GM23338 (cell line): ENCODE results near the gene KBTBD4. TPM values are rescaled to one million over a fixed set of nuclear protein-coding genes. Genes with fewer than 3 reads are reported as not detected.

Experiments
- ATAC-seq: fragments of 200-7000 bp; cut with Tn5 transposase; 3 replicates; pipeline ENCODE4 v1.9.1; 2020
- DNase-seq: peaks from one replicate; pipeline ENCODE4 v3.0.0-alpha.2; 2015; ENCODE audit warnings: low spot score
- H2AFZ ChIP-seq: fragments of 200-600 bp; sonication (generic); 2 replicates; pipeline ENCODE4 v1.8.0; 2016; ENCODE audit warnings: antibody characterized with exemption, mild to moderate bottlenecking, moderate library complexity
- H3F3A ChIP-seq: fragments of 200-600 bp; sonication (generic); replicated peaks from 2 replicates; pipeline ENCODE4 v1.8.0; 2017; ENCODE audit warnings: antibody characterized with exemption, mixed run types, low read depth
- H3K27ac ChIP-seq: fragments of 200-600 bp; sonication (generic); 2 replicates; pipeline ENCODE4 v1.6.1; 2016; ENCODE audit warnings: low read depth
- H3K27me3 ChIP-seq: fragments of 200-600 bp; sonication (generic); 2 replicates; pipeline ENCODE4 v1.8.0; 2016; ENCODE audit warnings: mild to moderate bottlenecking, mixed run types, moderate library complexity; ENCODE audit not compliant: insufficient read depth
- H3K36me3 ChIP-seq: fragments of 200-600 bp; sonication (generic); 2 replicates; pipeline ENCODE4 v1.8.0; 2016; ENCODE audit warnings: mild to moderate bottlenecking; ENCODE audit not compliant: insufficient read depth
- H3K4me1 ChIP-seq: fragments of 200-600 bp; sonication (generic); 2 replicates; pipeline ENCODE4 v1.8.0; 2016; ENCODE audit warnings: mild to moderate bottlenecking, moderate library complexity; ENCODE audit not compliant: insufficient read depth
- H3K4me2 ChIP-seq: fragments of 200-600 bp; sonication (generic); 2 replicates; pipeline ENCODE4 v1.7.1; 2017; ENCODE audit warnings: mixed run types
- H3K4me3 ChIP-seq: fragments of 200-600 bp; sonication (generic); 2 replicates; pipeline ENCODE4 v1.6.1; 2016; ENCODE audit warnings: mixed run types
- H3K79me2 ChIP-seq: fragments of 200-600 bp; sonication (generic); replicated peaks from 2 replicates; pipeline ENCODE4 v1.8.0; 2017; ENCODE audit warnings: mild to moderate bottlenecking; ENCODE audit not compliant: insufficient read depth
- H3K9me2 ChIP-seq: fragments of 200-600 bp; sonication (generic); 2 replicates; pipeline ENCODE4 v1.8.0; 2017; ENCODE audit not compliant: insufficient read depth
- H4K20me1 ChIP-seq: fragments of 200-600 bp; sonication (generic); replicated peaks from 2 replicates; pipeline ENCODE4 v1.8.0; 2017; ENCODE audit warnings: mild to moderate bottlenecking; ENCODE audit not compliant: insufficient read depth
- H3K27ac Mint-ChIP-seq: 2 replicates; pipeline ENCODE4 v1.8.0; 2020; ENCODE audit warnings: inconsistent platforms, mild to moderate bottlenecking, moderate library complexity, mixed read lengths
- H3K27me3 Mint-ChIP-seq: 3 replicates; pipeline ENCODE4 v1.8.0; 2022; ENCODE audit warnings: low read depth, mild to moderate bottlenecking, moderate library complexity, mixed read lengths, inconsistent platforms; ENCODE audit not compliant: insufficient read depth, poor library complexity
- H3K36me3 Mint-ChIP-seq: 3 replicates; pipeline ENCODE4 v1.8.0; 2021; ENCODE audit warnings: low read depth, mild to moderate bottlenecking, inconsistent platforms, moderate library complexity, mixed read lengths
- H3K4me1 Mint-ChIP-seq: 3 replicates; pipeline ENCODE4 v1.8.0; 2020; ENCODE audit warnings: mild to moderate bottlenecking, inconsistent platforms, mixed read lengths
- H3K4me3 Mint-ChIP-seq: 3 replicates; pipeline ENCODE4 v1.8.0; 2021; ENCODE audit warnings: moderate library complexity, mild to moderate bottlenecking, inconsistent platforms, mixed read lengths
- H3K9me3 Mint-ChIP-seq: 3 replicates; pipeline ENCODE4 v1.8.0; 2020; ENCODE audit warnings: moderate library complexity, mild to moderate bottlenecking, inconsistent platforms, mixed read lengths
- CTCF ChIP-seq, 2 experiments: fragments of 200-600 bp in 1 of 2; sonication (generic) in 1 of 2; conservative IDR thresholded peaks; 2 replicates each; pipeline versions ENCODE4 v1.5.1 to v1.6.1; 2016 to 2017; ENCODE audit warnings: antibody characterized with exemption in 2 of 2, low read depth in 2 of 2, mild to moderate bottlenecking in 2 of 2, moderate library complexity in 1 of 2
- ETS1 ChIP-seq: IDR thresholded peaks from 2 replicates; pipeline ENCODE4 v1.6.1; 2016; ENCODE audit warnings: antibody characterized with exemption
- EZH2 ChIP-seq: fragments of 200-600 bp; sonication (generic); IDR thresholded peaks from one replicate; pipeline ENCODE4 v1.8.0; 2017; ENCODE audit warnings: antibody characterized with exemption, mild to moderate bottlenecking, low read depth; ENCODE audit not compliant: unreplicated experiment
- POLR2AphosphoS5 ChIP-seq: IDR thresholded peaks from 2 replicates; pipeline ENCODE4 v1.6.1; 2016; ENCODE audit warnings: antibody characterized with exemption, low read depth
- REST ChIP-seq: IDR thresholded peaks from one replicate; pipeline ENCODE4 v1.6.1; 2018; ENCODE audit warnings: antibody characterized with exemption; ENCODE audit not compliant: unreplicated experiment
- ZNF114 ChIP-seq: fragments of 250-450 bp; sonication (Bioruptor Pico); IDR thresholded peaks from 2 replicates; pipeline ENCODE4 v1.5.0; 2020; ENCODE audit warnings: mild to moderate bottlenecking, moderate library complexity
- ZNF331 ChIP-seq: fragments of 250-450 bp; sonication (Bioruptor Pico); IDR thresholded peaks from 2 replicates; pipeline ENCODE4 v1.5.0; 2020; ENCODE audit warnings: low read depth, mild to moderate bottlenecking, moderate library complexity
- polyA plus RNA-seq: library from polyadenylated mRNA; unstranded; fragments of >200 nt; fragmentation: Nextera tagmentation; extraction: Ambion mirVana; gene quantifications from 2 replicates; pipeline ENCODE4 v1.2.1, GENCODE V29; 2016
- total RNA-seq: library from RNA; depleted of rRNA; stranded (reverse); fragments of >200 nt; shearing (Covaris generic); gene quantifications from 2 replicates; pipeline ENCODE4 v1.2.3, GENCODE V29; 2014

KBTBD4 gene
- total and polyA plus RNA-seq, 2 experiments from 2014 or later, result 5.8 to 16.6 TPM

GRCh38 chr11:47571357-47571729 lies 7.4 kb downstream of the KBTBD4 start:
- H3K9me3 Mint-ChIP-seq, result no peaks in the 10 kb centered on the region
- H3K4me3 ChIP-seq, result no peak overlapping the region
- no peak overlapping the region for H2AFZ ChIP-seq
- H3K4me1 Mint-ChIP-seq, result peaks cover 5% of the 10 kb centered on the region; the same call in 2 of the 3 replicates
- H3K4me1 ChIP-seq, result no peaks in the 10 kb centered on the region
- peaks cover 7% of the 10 kb centered on the region; the same call in 1 of the 2 replicates for H3F3A ChIP-seq
- peaks cover 41% of the 10 kb centered on the region for H3K79me2 ChIP-seq
- no peaks in the 10 kb centered on the region for H3K9me2 ChIP-seq
- peaks cover 3% of the 10 kb centered on the region for H3K27me3 Mint-ChIP-seq
- no peak overlapping the region for H3K27ac ChIP-seq
- no peak overlapping the region for H3K4me3 Mint-ChIP-seq
- H3K27me3 ChIP-seq, result no peaks in the 10 kb centered on the region
- ATAC-seq (no peak), DNase-seq (no peak)
- TF ChIP-seq EZH2, result no peak
- TF ChIP-seq ZNF331 (CRISPR knock-in tag), result no peak
- no peak for TF ChIP-seq CTCF (conservative IDR thresholded peaks at IDR 0.05; ENCODE audit: low read depth in 2 of 2)
- TF ChIP-seq POLR2AphosphoS5, result no peak
- peaks cover 13% of the 10 kb centered on the region for H4K20me1 ChIP-seq
- H3K27ac Mint-ChIP-seq, result no peak overlapping the region
- peaks cover 23% of the 10 kb centered on the region for H3K36me3 ChIP-seq
- peaks cover 64% of the 10 kb centered on the region for H3K36me3 Mint-ChIP-seq
- no peak overlapping the region for H3K4me2 ChIP-seq

GRCh38 chr11:47570651-47571356 lies 8.0 kb downstream of the KBTBD4 start:
- Histone ChIP-seq H3K4me3 (no peak overlapping the region), H3K36me3 (peaks cover 23% of the 10 kb centered on the region), H3K4me1 (no peaks in the 10 kb centered on the region), H3F3A (peaks cover 10% of the 10 kb centered on the region; the same call in 1 of the 2 replicates), H3K27me3 (no peaks in the 10 kb centered on the region), H2AFZ (no peak overlapping the region), H3K9me2 (no peaks in the 10 kb centered on the region), H4K20me1 (peaks cover 13% of the 10 kb centered on the region), H3K4me2 (no peak overlapping the region), H3K79me2 (peaks cover 45% of the 10 kb centered on the region), H3K27ac (no peak overlapping the region)
- Mint-ChIP-seq H3K27ac (no peak overlapping the region), H3K36me3 (peaks cover 63% of the 10 kb centered on the region), H3K4me3 (no peak overlapping the region), H3K4me1 (peaks cover 5% of the 10 kb centered on the region; the same call in 2 of the 3 replicates), H3K9me3 (peaks cover 2% of the 10 kb centered on the region; the same call in 1 of the 3 replicates), H3K27me3 (peaks cover 3% of the 10 kb centered on the region)
- ATAC-seq (no peak), DNase-seq (no peak)
- no peak for TF ChIP-seq ZNF114
- no peak for TF ChIP-seq ZNF331 (CRISPR knock-in tag)
- TF ChIP-seq ETS1, result no peak
- no peak for TF ChIP-seq CTCF (conservative IDR thresholded peaks at IDR 0.05; ENCODE audit: low read depth in 2 of 2)
- TF ChIP-seq REST, result no peak
- TF ChIP-seq POLR2AphosphoS5, result no peak
